Measurements from ENCODE around the gene RAP1GAP2. TPM values are rescaled to one million over a fixed set of nuclear protein-coding genes. Genes with fewer than 3 reads are reported as not detected.

The RAP1GAP2 gene
- total RNA-seq: 10 to 100 TPM in 1 of 2 experiments, 1 to 10 TPM in 1; 6.5 to 26.2 TPM

GRCh38 chr17:2796164-2797125 lies at the start of gene RAP1GAP2:
Gene RAP1GAP2, plus strand, starts transcription at chr17:2796438. Its CDS starts 90 bp downstream, at chr17:2796528.
- peak; percentile 80 for ATAC-seq
- CTCF ChIA-PET: interaction anchor here (0.8 to 10.2 kb wide), 5 partner anchors 10 to 52 kb away, joined by 3 to 120 read pairs (median 5); no protein-coding TSS in a partner anchor
- DNase-seq: peak; percentile 91
- peaks cover 7% of the 10 kb centered on the region for H3K36me3 Mint-ChIP-seq
- H3K4me3 Mint-ChIP-seq: peak within 1 kb of the TSS; percentile 87
- H3K27me3 Mint-ChIP-seq: peaks cover 61% of the 10 kb centered on the region
- no peaks in the 10 kb centered on the region for H3K9me3 Mint-ChIP-seq (ENCODE audit: low read depth)
- H3K4me1 Mint-ChIP-seq: peaks cover 72% of the 10 kb centered on the region
- peak within 1 kb of the TSS; percentile 59 for H3K27ac Mint-ChIP-seq

GRCh38 chr17:2749058-2749783 lies 47.0 kb upstream of the RAP1GAP2 start, which contains the start of gene CCDC92B:
Gene CCDC92B, minus strand, starts transcription at chr17:2749652. Its CDS starts 14,507 bp downstream, at chr17:2735145.
- Mint-ChIP-seq H3K4me3 (no peak within 1 kb of the TSS), H3K9me3 (ENCODE audit: low read depth) (no peaks in the 10 kb centered on the region), H3K27me3 (peaks cover 59% of the 10 kb centered on the region), H3K4me1 (no peaks in the 10 kb centered on the region), H3K36me3 (no peaks in the 10 kb centered on the region), H3K27ac (no peak within 1 kb of the TSS)
- ATAC-seq (no peak), DNase-seq (no peak)
- CTCF ChIA-PET: no interaction called here

GRCh38 chr17:2749784-2750181 lies 46.5 kb upstream of the RAP1GAP2 start:
- CTCF ChIA-PET: no interaction called here
- Mint-ChIP-seq H3K9me3 (ENCODE audit: low read depth) (no peaks in the 10 kb centered on the region), H3K27ac (no peak overlapping the region), H3K4me3 (no peak overlapping the region), H3K4me1 (no peaks in the 10 kb centered on the region), H3K27me3 (peaks cover 59% of the 10 kb centered on the region), H3K36me3 (no peaks in the 10 kb centered on the region)
- ATAC-seq (peak; percentile 98), DNase-seq (peak; percentile 74)

GRCh38 chr17:2750721-2751120 lies 45.5 kb upstream of the RAP1GAP2 start:
- CTCF ChIA-PET: no interaction called here
- Mint-ChIP-seq H3K27me3 (peaks cover 56% of the 10 kb centered on the region), H3K27ac (no peak overlapping the region), H3K4me3 (no peak overlapping the region), H3K36me3 (no peaks in the 10 kb centered on the region), H3K9me3 (ENCODE audit: low read depth) (no peaks in the 10 kb centered on the region), H3K4me1 (no peaks in the 10 kb centered on the region)
- DNase-seq (no peak), ATAC-seq (no peak)

- CTCF ChIA-PET: no interaction called here
- no peaks in the 10 kb centered on the region for H3K9me3 Mint-ChIP-seq (ENCODE audit: low read depth)
- DNase-seq: no peak
- H3K4me3 Mint-ChIP-seq: no peak overlapping the region
- ATAC-seq: no peak
- H3K4me1 Mint-ChIP-seq: no peaks in the 10 kb centered on the region
- H3K27ac Mint-ChIP-seq: no peak overlapping the region
- no peaks in the 10 kb centered on the region for H3K36me3 Mint-ChIP-seq
- H3K27me3 Mint-ChIP-seq: peaks cover 59% of the 10 kb centered on the region
Observed at GRCh38 chr17:2751491-2751890, 44.7 kb upstream of the RAP1GAP2 start.

- Mint-ChIP-seq H3K4me3 (no peak overlapping the region), H3K9me3 (ENCODE audit: low read depth) (no peaks in the 10 kb centered on the region), H3K4me1 (no peaks in the 10 kb centered on the region), H3K27me3 (peaks cover 55% of the 10 kb centered on the region), H3K27ac (no peak overlapping the region), H3K36me3 (no peaks in the 10 kb centered on the region)
- no peak for DNase-seq
- ATAC-seq: no peak
- CTCF ChIA-PET: no interaction called here
Observed at GRCh38 chr17:2755891-2756724, 40.1 kb upstream of the RAP1GAP2 start.

- Mint-ChIP-seq H3K27ac (no peak overlapping the region), H3K36me3 (no peaks in the 10 kb centered on the region), H3K4me3 (no peak overlapping the region), H3K4me1 (no peaks in the 10 kb centered on the region), H3K27me3 (peaks cover 37% of the 10 kb centered on the region), H3K9me3 (ENCODE audit: low read depth) (no peaks in the 10 kb centered on the region)
- ATAC-seq (no peak), DNase-seq (no peak)
- CTCF ChIA-PET: no interaction called here
Observed at GRCh38 chr17:2758870-2759269, 37.4 kb upstream of the RAP1GAP2 start.

GRCh38 chr17:2770129-2770528 lies 26.1 kb upstream of the RAP1GAP2 start:
- DNase-seq (no peak), ATAC-seq (no peak)
- CTCF ChIA-PET: interaction anchor here (1.2 to 1.6 kb wide), 2 partner anchors 8 to 146 kb away, joined by 3 to 4 read pairs; no protein-coding TSS in a partner anchor
- peaks cover 25% of the 10 kb centered on the region for H3K27me3 Mint-ChIP-seq
- H3K4me3 Mint-ChIP-seq: no peak overlapping the region
- no peaks in the 10 kb centered on the region for H3K9me3 Mint-ChIP-seq (ENCODE audit: low read depth)
- no peaks in the 10 kb centered on the region for H3K4me1 Mint-ChIP-seq
- H3K36me3 Mint-ChIP-seq: no peaks in the 10 kb centered on the region
- no peak overlapping the region for H3K27ac Mint-ChIP-seq

GRCh38 chr17:2775206-2775605 lies 21.0 kb upstream of the RAP1GAP2 start:
- Mint-ChIP-seq H3K36me3 (no peaks in the 10 kb centered on the region), H3K4me1 (peaks cover 7% of the 10 kb centered on the region), H3K27ac (no peak overlapping the region), H3K9me3 (ENCODE audit: low read depth) (no peaks in the 10 kb centered on the region), H3K27me3 (peaks cover 48% of the 10 kb centered on the region), H3K4me3 (no peak overlapping the region)
- DNase-seq: no peak
- CTCF ChIA-PET: interaction anchor here (3.5 kb wide), 1 partner anchor 11 kb away, joined by 17 read pairs; no protein-coding TSS in a partner anchor
- no peak for ATAC-seq

GRCh38 chr17:2776589-2777241 lies 19.5 kb upstream of the RAP1GAP2 start:
- Mint-ChIP-seq H3K9me3 (ENCODE audit: low read depth) (no peaks in the 10 kb centered on the region), H3K36me3 (no peaks in the 10 kb centered on the region), H3K4me1 (peaks cover 7% of the 10 kb centered on the region), H3K4me3 (no peak overlapping the region), H3K27ac (no peak overlapping the region), H3K27me3 (peaks cover 46% of the 10 kb centered on the region)
- DNase-seq (no peak), ATAC-seq (peak; percentile 45)
- CTCF ChIA-PET: interaction anchor here (3.5 kb wide), 1 partner anchor 9 kb away, joined by 17 read pairs; no protein-coding TSS in a partner anchor

- H3K4me1 Mint-ChIP-seq: peaks cover 7% of the 10 kb centered on the region
- DNase-seq (no peak), ATAC-seq (no peak)
- H3K36me3 Mint-ChIP-seq: no peaks in the 10 kb centered on the region
- CTCF ChIA-PET: interaction anchor here (0.6 to 3.5 kb wide), 3 partner anchors 7 to 22 kb away, joined by 3 to 17 read pairs (median 4); no protein-coding TSS in a partner anchor
- H3K9me3 Mint-ChIP-seq (ENCODE audit: low read depth): no peaks in the 10 kb centered on the region
- H3K27me3 Mint-ChIP-seq: peaks cover 46% of the 10 kb centered on the region
- H3K27ac Mint-ChIP-seq: no peak overlapping the region
- no peak overlapping the region for H3K4me3 Mint-ChIP-seq
Observed at GRCh38 chr17:2777242-2777867, 18.9 kb upstream of the RAP1GAP2 start.

- peaks cover 38% of the 10 kb centered on the region for H3K27me3 Mint-ChIP-seq
- no peak for ATAC-seq
- peaks cover 7% of the 10 kb centered on the region for H3K4me1 Mint-ChIP-seq
- H3K4me3 Mint-ChIP-seq: no peak overlapping the region
- CTCF ChIA-PET: interaction anchor here (0.8 to 3.5 kb wide), 2 partner anchors 8 to 9 kb away, joined by 4 to 17 read pairs; no protein-coding TSS in a partner anchor
- no peak overlapping the region for H3K27ac Mint-ChIP-seq
- H3K9me3 Mint-ChIP-seq (ENCODE audit: low read depth): no peaks in the 10 kb centered on the region
- no peaks in the 10 kb centered on the region for H3K36me3 Mint-ChIP-seq
- DNase-seq: no peak
Observed at GRCh38 chr17:2778489-2778888, 17.7 kb upstream of the RAP1GAP2 start.
